GM18511 (cell line): ENCODE data around the gene P3H4.

Experiments used
- ATAC-seq: cut with Tn5 transposase; IDR thresholded peaks from one replicate; pipeline ENCODE4 v1.9.1; 2021; ENCODE audit warnings: mild to moderate bottlenecking, moderate library complexity; ENCODE audit not compliant: unreplicated experiment

The P3H4 gene

DNA sequence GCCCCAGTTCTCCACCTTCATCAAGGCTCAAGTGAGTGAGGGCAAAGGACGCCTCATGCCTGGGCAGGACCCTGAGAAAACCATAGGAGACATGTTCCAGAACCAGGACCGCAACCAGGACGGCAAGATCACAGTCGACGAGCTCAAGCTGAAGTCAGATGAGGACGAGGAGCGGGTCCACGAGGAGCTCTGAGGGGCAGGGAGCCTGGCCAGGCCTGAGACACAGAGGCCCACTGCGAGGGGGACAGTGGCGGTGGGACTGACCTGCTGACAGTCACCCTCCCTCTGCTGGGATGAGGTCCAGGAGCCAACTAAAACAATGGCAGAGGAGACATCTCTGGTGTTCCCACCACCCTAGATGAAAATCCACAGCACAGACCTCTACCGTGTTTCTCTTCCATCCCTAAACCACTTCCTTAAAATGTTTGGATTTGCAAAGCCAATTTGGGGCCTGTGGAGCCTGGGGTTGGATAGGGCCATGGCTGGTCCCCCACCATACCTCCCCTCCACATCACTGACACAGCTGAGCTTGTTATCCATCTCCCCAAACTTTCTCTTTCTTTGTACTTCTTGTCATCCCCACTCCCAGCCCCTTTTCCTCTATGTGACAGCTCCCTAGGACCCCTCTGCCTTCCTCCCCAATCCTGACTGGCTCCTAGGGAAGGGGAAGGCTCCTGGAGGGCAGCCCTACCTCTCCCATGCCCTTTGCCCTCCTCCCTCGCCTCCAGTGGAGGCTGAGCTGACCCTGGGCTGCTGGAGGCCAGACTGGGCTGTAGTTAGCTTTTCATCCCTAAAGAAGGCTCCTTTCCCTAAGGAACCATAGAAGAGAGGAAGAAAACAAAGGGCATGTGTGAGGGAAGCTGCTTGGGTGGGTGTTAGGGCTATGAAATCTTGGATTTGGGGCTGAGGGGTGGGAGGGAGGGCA, 10.7 kb upstream of the P3H4 start:
- ATAC-seq = no peak

DNA sequence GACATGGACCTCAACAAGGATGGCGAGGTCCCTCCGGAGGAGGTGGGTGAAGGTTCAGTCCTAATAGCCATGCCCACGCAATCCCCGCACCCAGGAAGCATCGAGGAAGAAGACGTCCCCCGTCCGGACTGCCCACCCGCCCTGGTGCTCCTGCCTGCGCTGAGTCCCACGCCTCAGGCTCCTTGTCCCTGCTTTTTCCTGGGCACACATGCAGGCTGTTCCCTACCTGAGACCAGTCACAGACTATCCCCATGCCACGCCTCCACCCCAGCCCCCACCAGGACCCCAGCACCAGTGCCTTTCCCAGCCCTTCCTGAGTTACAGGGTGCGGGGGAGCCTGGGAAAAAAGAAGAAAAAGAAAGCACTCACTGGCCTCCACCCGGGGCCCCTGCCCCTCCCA, 10.0 kb upstream of the P3H4 start:
- ATAC-seq = no peak

DNA sequence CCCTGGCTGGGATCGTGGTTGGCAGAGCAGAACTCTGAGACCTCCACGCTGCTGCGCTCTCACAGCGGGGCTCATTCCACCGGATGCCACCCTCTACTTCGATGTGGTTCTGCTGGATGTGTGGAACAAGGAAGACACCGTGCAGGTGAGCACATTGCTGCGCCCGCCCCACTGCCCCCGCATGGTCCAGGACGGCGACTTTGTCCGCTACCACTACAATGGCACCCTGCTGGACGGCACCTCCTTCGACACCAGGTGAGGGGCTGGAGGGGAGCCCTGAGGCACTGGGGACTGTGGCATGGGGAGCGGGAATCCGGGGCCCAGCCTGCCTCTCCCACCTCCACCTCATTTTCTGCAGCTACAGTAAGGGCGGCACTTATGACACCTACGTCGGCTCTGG, 6.3 kb upstream of the P3H4 start:
- ATAC-seq = no peak

DNA sequence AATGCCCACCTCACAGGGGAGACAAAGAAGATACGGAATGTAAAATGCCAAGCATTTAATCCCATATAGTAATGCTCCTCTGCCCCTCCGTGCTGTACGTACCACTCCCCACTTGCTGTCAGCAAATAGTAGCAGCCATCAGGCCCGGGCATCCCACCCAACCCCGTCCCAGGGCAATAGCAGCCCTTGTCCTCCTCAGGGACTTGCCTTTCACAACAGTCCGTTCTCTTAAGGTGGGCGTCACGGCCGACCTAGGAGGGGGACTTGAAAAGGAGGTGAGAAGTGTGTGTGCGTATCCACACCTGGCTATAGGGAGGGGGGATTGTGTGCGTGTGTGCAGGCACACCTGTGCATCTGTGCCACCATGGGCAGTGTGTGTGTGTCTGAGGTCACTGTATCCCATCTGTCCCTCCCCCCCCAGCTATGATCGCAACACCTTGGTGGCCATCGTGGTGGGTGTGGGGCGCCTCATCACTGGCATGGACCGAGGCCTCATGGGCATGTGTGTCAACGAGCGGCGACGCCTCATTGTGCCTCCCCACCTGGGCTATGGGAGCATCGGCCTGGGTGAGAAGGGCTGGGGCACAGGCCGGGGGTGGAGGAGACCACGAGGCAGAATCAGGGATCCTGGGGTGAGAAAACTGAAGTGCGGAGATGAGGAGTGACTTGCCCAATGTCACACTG, 5.0 kb upstream of the P3H4 start:
- ATAC-seq = no peak

DNA sequence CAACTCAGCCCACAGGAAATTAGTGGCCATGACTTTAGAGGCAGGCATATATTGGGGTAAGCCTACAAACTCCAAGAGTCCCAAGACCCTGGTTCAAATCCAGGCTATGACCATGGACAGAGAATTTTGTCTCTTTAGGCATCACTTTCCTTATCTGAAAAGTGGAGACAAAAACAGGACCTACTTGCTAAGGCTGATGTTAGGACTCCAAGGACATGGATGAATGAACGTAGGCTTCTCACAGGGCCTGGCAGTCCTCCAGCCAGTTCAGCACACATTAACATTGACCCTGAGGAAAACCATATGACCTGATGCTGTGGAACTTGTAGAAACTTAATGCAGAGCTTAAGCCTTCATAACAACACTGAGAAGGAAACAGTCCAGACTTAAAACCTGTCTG, 2.4 kb upstream of the P3H4 start:
- no peak for ATAC-seq

DNA sequence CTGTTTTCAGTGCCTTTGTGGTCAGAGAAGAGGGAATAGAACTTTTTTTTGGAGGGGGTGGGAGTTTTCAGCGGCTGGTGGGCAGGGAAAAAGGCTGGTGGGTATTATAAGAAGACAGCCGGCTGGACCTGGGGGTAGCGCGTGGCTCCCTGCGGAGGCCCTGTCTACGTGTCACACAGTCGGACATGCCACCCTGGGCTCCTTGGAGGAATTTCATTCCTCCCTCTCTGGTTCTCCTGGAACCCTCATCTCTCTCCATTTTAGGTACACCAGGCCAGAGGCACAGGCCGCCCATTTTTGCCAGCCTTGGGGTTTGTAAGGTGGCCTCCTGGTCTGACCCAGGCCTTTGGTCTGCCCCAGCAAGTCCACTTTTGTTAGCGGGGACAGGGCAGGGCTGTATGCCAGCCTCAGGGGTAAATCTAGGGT, 2.0 kb upstream of the P3H4 start:
- ATAC-seq = no peak

DNA sequence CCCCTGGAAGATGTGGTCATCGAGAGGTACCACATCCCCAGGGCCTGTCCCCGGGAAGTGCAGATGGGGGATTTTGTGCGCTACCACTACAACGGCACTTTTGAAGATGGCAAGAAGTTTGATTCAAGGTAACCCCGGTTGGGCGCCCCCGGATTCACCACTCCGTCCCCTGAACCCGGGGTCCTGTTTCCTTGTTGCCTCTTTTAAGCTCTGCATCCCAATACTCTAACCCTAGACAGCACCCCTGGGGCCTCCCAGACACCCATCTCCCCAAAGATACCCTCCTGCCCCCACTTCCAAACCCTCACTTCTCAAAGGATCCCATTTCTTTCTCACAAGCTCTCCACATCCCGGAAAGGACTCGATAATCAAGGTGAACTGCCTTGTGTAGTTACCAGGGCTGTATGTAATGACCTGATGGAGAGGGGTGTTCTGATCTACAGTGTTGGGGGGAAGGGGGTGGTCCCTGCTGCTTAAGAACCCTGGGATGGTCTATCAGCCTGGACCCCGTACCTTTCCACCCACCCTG, 1.5 kb upstream of the P3H4 start:
- ATAC-seq = no peak

DNA sequence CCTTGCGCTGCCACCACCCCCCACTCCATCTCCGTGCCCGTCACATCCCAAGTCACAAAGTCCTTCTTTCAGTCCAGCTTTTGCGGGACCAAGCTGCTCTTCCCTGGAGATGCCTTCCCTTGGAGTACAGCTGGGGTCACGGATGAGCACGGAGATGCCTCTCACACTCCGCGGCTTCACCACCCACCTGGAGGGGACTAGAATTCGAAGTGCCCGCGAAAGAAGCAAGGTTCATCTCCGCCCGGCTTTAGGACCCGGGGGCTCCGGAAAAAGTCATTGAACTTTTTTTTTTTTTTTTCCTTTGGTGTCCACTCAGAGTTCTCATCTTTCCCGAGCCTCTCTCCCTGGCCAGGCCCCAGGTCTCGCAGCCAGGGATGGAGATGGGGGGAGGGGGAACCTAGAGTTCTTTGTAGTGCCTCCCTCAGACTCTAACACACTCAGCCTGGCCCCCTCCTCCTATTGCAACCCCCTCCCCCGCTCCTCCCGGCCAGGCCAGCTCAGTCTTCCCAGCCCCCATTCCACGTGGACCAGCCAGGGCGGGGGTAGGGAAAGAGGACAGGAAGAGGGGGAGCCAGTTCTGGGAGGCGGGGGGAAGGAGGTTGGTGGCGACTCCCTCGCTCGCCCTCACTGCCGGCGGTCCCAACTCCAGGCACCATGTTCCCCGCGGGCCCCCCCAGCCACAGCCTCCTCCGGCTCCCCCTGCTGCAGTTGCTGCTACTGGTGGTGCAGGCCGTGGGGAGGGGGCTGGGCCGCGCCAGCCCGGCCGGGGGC, 817 bp upstream of the P3H4 start, which contains the start of gene FKBP10:
Gene FKBP10 (plus strand): TSS at position 624 of the 771 bp plus-strand sequence. CDS start 31 bp downstream, at position 655.
- no peak for ATAC-seq

DNA sequence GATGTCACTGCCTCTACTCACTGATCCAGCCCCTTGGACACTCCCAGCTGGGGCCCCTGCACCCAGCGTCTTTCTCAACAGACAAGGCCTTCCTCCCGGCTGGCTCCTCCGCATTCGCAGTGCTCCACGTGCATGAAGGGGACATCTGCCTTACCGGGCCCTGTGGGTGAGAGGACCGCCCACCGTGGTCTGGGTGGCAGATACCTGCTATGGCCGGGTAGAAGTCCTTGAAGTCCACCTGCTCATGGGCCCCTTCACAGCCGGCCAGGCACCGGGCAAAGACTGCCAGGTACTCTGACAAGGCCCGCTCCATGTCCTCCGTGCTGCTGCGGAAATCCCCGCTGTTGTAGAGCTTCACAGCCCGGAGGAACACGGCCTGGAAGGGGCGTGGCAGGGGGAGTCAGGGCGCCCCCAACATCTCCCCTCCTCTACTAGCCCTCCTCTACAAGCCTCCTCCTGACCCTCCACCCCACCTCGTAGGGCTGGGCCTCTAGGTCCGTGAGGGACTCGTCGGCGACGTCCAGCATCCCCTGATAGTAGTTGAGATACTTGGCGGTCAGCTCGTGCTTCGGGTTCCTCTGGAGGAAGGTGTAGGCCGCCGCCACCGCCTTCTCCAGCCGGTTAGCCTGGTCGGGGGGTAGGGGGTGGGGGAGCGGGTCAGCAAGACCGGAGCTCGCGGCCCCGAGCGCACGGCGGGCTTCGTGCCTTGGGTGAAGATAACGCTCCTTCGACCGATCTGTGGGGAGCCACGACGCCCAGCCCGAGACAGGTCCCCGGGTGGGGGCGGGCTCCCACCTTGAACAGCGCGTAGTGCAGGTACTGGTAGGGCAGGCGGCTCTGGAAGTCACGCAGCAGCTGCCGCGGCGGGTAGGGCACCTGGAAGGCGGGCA, 845 bp downstream of the P3H4 start:
- no peak for ATAC-seq

DNA sequence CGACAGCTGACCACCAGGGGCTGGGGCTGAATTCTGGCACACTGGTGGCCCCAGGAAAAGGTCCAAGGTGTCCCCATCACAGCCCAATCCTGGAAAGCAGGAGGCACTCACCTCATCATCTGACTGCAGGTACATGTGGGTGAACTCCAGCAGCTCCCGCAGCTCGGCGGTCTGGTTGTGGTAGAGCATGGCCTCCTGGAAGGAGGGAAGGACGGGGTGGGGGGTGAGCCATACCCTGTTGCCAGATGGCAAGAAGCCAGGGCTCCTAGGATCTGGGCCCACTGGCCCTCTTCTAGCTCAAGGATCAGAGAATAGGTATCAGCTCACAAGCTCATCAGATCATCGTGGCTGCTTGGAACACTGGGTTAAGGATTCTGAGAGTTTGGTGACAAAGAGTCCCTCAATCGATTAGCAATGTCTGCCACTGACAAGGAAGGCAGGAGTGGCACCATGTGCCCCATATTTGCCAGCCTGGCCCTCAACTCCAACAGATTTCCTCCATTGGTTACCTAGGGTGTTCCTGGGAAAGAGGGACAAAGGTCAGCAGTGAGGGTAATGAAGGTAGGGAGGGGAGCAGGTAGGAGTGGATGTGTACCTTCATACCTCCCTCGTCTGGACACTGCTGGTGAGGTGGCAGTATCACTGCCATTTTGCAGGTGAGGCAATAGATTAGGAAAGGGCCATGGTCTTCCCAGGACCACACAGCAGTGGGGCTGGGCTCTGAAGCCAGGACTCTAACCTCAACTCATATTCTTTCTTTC, 4.9 kb downstream of the P3H4 start:
- ATAC-seq = no peak

DNA sequence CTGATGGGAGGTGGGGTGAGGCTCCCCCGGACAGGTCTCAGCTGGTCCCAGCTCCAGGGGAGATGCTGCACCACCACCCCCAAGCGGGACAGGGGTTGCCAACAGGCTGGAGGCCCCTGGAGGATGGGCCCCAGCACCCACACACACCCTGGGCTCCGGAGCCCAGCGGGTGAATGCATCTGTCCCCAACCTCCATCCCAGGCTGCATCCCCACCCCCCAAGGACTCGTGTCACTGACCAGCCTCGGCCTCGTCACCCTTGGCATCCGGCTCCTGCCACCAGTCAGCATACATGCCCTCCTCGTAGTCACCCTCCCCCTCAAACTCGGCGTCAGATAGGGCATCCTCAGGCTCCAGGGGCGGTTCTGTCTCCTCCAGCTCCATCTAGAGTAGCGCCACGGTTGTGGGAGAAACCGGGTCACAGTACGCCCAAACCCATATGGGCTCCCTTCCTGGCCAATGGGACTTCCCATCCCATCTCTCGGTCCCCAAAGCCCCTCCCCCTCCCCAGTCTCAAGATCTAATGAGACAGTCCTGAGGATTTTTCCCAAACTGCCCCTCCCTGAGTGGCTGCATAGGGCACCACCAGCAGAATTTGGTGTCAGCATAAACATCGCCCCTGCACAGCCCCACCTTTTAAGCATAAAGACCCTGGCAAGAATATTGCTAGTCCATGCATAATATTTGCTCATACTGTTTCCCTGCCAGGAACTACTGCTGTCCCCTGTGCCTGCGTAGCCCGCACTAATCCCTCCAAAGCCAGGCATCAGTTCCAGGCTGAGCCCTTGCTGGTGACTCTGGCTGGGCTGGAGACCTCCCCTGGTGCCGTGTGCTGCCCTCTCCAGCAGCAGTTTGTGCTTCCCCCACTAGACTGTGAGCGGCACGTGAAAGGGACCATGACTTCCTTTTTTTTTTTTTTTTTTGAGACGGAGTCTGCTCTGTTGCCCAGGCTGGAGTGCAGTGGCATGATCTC, 8.4 kb downstream of the P3H4 start:
- ATAC-seq = no peak

DNA sequence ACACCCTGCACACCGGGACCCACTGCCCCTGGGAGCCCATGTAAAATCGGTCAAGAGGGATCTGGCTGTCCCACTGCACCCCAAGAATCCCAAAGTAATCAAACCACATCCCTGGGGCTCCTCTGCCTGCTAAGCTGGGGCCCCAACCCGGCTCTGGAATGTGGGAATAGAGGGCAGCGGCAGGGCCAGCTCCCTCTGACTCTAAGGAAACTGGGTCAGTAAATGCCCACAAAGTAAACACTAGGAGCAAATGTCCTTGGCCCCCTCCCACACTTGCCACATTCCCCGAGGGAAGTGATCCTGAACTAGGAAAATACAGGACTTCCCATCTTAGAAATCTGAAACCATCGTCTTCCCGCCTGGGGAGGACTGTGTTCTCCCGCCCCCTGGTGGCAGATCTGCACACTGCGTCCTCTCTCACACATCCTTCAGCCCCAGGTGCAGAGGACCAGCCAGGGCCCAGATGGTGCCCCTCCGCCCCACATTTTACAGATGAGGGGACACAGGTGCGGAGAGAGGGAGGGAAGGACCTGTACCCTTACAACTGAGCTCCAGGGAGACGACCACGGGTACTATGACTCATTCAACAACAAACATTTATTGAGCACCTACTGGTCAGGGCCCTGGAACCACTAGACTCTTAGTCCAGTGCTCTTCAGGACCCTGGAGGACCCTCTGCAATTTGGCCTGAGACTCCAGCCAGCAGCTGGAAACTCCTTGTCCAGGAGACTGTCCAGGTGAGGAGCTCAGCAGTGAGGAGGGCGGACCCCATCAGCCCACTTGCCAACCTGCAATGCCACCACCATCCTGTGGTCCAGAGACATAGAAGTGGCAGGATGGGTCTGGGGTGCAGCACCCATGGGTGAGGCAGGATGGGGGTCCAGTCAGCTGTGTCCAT, 10.1 kb downstream of the P3H4 start:
- ATAC-seq = no peak

DNA sequence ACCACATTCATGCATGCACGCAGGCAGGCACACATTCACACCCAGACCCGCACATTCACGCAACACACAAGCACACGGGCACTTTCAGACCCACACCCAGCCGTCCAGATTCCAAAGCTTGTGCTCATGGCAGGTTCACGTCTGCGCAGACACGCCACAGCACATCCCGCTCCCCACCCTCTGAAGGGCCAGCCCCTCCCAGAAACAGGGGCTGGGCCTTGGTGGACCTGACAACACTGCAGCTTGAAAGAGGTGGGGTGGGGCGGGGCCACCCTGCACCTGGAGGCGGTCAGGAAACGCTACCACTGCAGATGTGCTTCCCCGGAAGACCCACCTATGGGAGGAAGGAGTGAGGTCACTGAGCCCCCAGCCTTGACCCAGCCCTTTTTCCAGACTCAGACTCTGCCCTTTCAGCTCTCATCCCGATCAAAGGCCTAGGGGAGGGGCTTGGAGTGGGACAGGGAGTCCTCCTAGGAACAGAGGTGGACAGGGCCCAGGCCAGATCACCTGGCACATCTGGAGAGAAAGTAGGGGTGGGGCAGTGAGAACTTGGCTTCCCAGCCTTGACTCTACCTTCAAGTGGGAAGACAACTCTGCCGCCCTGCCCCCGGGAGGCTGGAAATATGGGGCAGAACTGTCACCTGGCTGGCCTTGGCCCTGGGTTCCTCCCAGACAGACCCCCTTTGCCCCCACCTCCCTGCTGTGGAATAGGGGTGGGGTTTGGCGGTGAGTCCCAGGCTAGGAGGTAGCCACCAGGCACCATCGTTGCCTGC, 11.0 kb downstream of the P3H4 start:
- ATAC-seq = no peak

DNA sequence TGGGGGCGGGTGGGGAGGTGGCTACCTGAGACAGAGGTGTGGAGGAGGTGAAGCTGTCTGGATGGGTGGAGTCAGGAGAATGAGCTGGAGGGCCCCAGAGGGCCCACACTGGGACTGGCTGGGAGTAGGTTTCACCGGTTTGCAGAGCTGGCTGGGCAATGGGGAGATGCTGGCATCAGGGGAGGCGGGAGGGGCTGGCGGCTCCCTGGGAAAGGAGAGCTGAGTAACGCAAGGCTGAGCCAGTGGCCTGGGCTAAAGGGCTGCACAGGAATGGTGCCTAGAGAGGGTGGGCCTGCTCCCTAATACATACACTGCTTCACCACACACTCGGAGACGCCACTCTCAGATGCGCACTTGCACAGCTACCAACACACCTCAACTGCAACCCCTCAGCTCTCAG, 12.4 kb downstream of the P3H4 start:
- ATAC-seq = no peak

DNA sequence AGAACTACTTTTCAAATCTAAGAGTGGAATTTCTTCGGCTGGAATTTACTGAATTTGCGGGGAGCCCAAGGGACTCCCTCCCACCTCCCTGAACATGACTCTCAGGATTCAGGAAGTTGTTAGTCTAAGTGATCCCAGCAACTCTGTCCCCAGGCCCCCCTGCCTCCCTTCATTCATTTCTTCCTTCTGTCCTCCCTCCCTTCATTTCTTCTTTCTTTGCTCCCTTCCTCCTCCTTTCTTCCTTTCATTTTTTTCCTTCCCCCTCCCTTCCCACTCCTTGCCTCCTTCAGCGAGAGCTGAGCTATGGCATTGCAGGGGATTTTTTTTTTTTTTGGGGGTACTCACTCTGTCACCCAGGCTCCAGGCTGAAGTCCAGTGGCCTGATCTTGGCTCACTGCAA, 14.4 kb downstream of the P3H4 start:
- ATAC-seq = no peak

DNA sequence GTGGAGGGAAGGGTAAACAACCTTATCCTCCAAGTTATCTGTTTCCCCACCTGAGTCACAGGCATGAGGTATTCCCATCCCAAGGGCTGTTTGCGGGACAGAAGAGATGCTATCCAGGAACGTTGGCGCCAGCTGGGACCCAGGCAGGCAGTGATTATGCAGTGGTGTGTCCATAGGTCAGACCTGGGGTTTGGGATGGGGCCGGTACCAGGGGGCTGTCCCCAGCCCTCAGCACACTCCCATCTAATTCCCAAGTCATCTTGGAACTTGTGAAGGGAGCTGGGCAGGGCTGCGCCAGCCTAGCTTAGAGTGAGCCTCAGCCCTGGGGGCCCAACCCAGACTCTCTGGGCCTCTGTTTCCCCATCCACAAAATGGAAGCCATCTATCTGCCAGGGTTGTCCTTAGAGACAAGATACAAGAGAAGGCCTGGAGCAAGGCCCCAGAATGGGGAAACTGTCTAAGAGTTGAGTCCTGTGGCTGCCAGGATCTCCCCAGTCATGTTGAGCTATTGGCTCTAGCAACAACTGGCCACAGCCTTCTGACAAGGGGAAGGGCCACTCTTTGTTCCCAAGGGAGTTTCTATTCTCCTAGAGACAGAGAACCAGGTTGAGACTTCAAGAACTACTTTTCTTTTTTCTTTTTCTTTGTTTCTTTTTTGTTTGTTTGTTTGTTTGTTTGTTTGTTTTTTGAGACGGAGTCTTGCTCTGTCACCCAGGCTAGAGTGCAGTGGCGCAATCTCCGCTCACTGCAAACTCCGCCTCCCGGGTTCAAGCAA, 15.4 kb downstream of the P3H4 start:
- no peak for ATAC-seq
